Nephron (organoid): Measurements from ENCODE around the gene BTF3L4.

Experiments
- H3K27ac Mint-ChIP-seq, 3 experiments: 2 replicates each; pipeline ENCODE4 v1.8.0; 2020; ENCODE audit warnings: mixed read lengths in 3 of 3, mild to moderate bottlenecking in 2 of 3, moderate library complexity in 1 of 3
- H3K27me3 Mint-ChIP-seq: 2 replicates; pipeline ENCODE4 v1.8.0; 2021; ENCODE audit warnings: low read depth, mild to moderate bottlenecking, moderate library complexity, mixed read lengths
- H3K36me3 Mint-ChIP-seq: 2 replicates; pipeline ENCODE4 v1.8.0; 2020; ENCODE audit warnings: low read depth, mixed read lengths
- H3K4me1 Mint-ChIP-seq: 2 replicates; pipeline ENCODE4 v1.8.0; 2020; ENCODE audit warnings: mixed read lengths
- H3K4me3 Mint-ChIP-seq, 3 experiments: 2 replicates each; pipeline ENCODE4 v1.8.0; 2020; ENCODE audit warnings: mild to moderate bottlenecking in 3 of 3, mixed read lengths in 3 of 3, moderate library complexity in 2 of 3
- H3K9me3 Mint-ChIP-seq: 2 replicates; pipeline ENCODE4 v1.8.0; 2020; ENCODE audit warnings: mixed read lengths
- TF ChIP-seq, protein P1 (sequence below), 3 experiments: fragments of 200-600 bp; sonication (generic); IDR thresholded peaks; one replicate each; pipeline ENCODE4 v1.5.0; 2021; ENCODE audit warnings: antibody characterized with exemption in 3 of 3; ENCODE audit not compliant: unreplicated experiment in 3 of 3

The BTF3L4 gene

GRCh38 chr1:52056163-52056936 is at the start of gene BTF3L4:
Gene BTF3L4 (plus strand): TSS chr1:52056295. CDS start chr1:52059848, 3,553 bp downstream.
- peak within 1 kb of the TSS; percentile 94 to 98 (median 96) for H3K27ac Mint-ChIP-seq

GRCh38 chr1:52007215-52008002 is 48.7 kb upstream of the BTF3L4 start:
- Mint-ChIP-seq H3K36me3 (no peaks in the 10 kb centered on the region), H3K27ac (peak overlapping the region; percentile 76 to 93 (median 83)), H3K9me3 (no peaks in the 10 kb centered on the region), H3K4me1 (peaks cover 20% of the 10 kb centered on the region), H3K27me3 (peaks cover 18% of the 10 kb centered on the region), H3K4me3 (no peak overlapping the region)
- TF ChIP-seq, protein P1, sequence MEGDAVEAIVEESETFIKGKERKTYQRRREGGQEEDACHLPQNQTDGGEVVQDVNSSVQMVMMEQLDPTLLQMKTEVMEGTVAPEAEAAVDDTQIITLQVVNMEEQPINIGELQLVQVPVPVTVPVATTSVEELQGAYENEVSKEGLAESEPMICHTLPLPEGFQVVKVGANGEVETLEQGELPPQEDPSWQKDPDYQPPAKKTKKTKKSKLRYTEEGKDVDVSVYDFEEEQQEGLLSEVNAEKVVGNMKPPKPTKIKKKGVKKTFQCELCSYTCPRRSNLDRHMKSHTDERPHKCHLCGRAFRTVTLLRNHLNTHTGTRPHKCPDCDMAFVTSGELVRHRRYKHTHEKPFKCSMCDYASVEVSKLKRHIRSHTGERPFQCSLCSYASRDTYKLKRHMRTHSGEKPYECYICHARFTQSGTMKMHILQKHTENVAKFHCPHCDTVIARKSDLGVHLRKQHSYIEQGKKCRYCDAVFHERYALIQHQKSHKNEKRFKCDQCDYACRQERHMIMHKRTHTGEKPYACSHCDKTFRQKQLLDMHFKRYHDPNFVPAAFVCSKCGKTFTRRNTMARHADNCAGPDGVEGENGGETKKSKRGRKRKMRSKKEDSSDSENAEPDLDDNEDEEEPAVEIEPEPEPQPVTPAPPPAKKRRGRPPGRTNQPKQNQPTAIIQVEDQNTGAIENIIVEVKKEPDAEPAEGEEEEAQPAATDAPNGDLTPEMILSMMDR (IDR thresholded peaks at IDR 0.05; ENCODE audit: unreplicated experiment in 3 of 3): no peak

More at GRCh38 chr1:52056163-52056936, at the start of gene BTF3L4:
- TF ChIP-seq, protein P1 (IDR thresholded peaks at IDR 0.05; ENCODE audit: unreplicated experiment in 3 of 3): no peak
- peak within 1 kb of the TSS; percentile 93 to 100 (median 99) for H3K4me3 Mint-ChIP-seq
- H3K36me3 Mint-ChIP-seq: peaks cover 24% of the 10 kb centered on the region
- no peaks in the 10 kb centered on the region for H3K9me3 Mint-ChIP-seq
- no peaks in the 10 kb centered on the region for H3K27me3 Mint-ChIP-seq
- H3K4me1 Mint-ChIP-seq: peaks cover 45% of the 10 kb centered on the region

DNA sequence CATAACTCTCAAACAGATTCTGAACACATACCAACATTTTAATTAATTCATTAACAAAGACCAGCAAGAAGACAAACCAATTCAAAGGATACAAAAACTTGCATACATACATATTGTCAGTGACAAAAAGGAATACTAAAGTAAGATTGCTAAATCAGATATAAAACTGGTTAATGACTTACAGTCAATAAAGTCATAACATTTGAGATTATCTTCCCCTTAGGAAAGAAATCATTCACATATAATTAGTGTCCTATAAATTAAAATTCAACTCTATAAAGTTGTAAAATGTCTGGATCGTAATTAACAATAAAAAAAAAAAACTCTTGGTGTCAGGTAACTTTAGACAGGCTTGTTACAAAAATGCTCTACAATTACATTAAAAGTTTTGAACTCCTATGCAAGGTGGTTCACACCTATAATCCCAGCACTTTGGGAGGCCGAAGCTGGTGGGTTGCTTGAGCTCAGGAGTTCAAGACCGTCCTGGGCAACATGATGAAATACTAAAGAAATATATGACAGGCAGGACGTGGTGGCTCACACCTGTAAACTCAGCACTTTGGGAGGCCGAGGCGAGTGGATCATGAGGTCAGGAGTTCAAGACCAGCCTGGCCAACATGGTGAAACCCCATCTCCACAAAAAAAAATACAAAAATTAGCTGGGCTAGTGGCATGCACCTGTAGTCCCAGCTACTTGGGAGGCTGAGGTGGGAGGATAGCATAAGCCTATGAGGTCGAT is 47.9 kb upstream of the BTF3L4 start:
- no peaks in the 10 kb centered on the region for H3K9me3 Mint-ChIP-seq
- H3K4me1 Mint-ChIP-seq: peaks cover 20% of the 10 kb centered on the region
- H3K27me3 Mint-ChIP-seq: peaks cover 18% of the 10 kb centered on the region
- no peaks in the 10 kb centered on the region for H3K36me3 Mint-ChIP-seq
- H3K27ac Mint-ChIP-seq: peak overlapping the region; percentile 76 to 93 (median 83)
- no peak overlapping the region for H3K4me3 Mint-ChIP-seq
- TF ChIP-seq, protein P1 (IDR thresholded peaks at IDR 0.05; ENCODE audit: unreplicated experiment in 3 of 3): no peak

DNA sequence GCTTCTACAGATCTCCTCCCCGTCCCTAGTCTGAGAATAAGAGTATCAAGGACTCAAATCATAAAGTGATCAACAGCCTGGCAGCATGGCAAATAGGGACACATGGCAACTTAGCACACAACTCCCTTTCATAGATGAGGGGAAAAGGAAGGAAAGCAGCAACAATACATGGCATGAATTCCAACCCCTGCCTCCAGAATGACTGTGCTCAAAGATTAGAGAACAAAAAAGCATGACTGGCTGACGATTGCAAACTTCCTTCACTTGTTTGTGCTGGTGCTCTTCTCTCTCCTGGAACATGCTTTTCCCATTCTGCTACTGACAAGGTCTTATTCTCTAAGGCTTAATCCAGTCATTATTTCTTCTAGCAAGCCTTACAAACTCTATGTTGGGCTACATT is 34.0 kb upstream of the BTF3L4 start:
- Mint-ChIP-seq H3K4me3 (no peak overlapping the region), H3K4me1 (no peaks in the 10 kb centered on the region), H3K36me3 (peaks cover 52% of the 10 kb centered on the region), H3K9me3 (no peaks in the 10 kb centered on the region), H3K27ac (no peak overlapping the region), H3K27me3 (no peaks in the 10 kb centered on the region)
- TF ChIP-seq, protein P1 (IDR thresholded peaks at IDR 0.05; ENCODE audit: unreplicated experiment in 3 of 3): no peak

GRCh38 chr1:52026278-52026677 is 29.8 kb upstream of the BTF3L4 start:
- H3K27me3 Mint-ChIP-seq: no peaks in the 10 kb centered on the region
- TF ChIP-seq, protein P1 (IDR thresholded peaks at IDR 0.05; ENCODE audit: unreplicated experiment in 3 of 3): no peak
- peaks cover 36% of the 10 kb centered on the region for H3K36me3 Mint-ChIP-seq
- peaks cover 15% of the 10 kb centered on the region for H3K4me1 Mint-ChIP-seq
- H3K9me3 Mint-ChIP-seq: no peaks in the 10 kb centered on the region
- no peak overlapping the region for H3K4me3 Mint-ChIP-seq
- no peak overlapping the region for H3K27ac Mint-ChIP-seq
